Gastrocnemius medialis (tissue), 4 donors: Measurements from ENCODE around the gene GLI3. TPM values are rescaled to one million over a fixed set of nuclear protein-coding genes. Genes with fewer than 3 reads are reported as not detected.

Experiments
- ATAC-seq, 2 donors: fragments of 150-250 bp; one replicate each; pipeline ENCODE4 v1.9.1; 2016
- DNase-seq, 2 donors: peaks; one replicate each; pipeline ENCODE4 v3.0.0-alpha.2; 2019
- H3K27ac ChIP-seq, 4 donors: fragments of 200-600 bp; sonication (generic); 1 replicate in 1 of 4; 2 replicates in 3 of 4; pipeline ENCODE4 v1.5.1; 2016 to 2018; ENCODE audit warnings: mild to moderate bottlenecking in 2 of 4, moderate library complexity in 1 of 4
- H3K27me3 ChIP-seq, 3 donors: fragments of 200-600 bp; sonication (generic) in 2 of 3; 1 replicate in 1 of 3; 2 replicates in 2 of 3; pipeline versions ENCODE4 v1.5.1 to v1.6.0; 2016 to 2019; ENCODE audit warnings: mild to moderate bottlenecking in 1 of 3, moderate library complexity in 1 of 3
- H3K36me3 ChIP-seq, 2 donors: fragments of 200-600 bp; sonication (generic) in 1 of 2; one replicate each; pipeline ENCODE4 v1.5.1; 2017 to 2018
- H3K4me1 ChIP-seq, 2 donors: fragments of 200-600 bp; sonication (generic) in 1 of 2; one replicate each; pipeline ENCODE4 v1.5.1; 2016 to 2017; ENCODE audit warnings: mild to moderate bottlenecking in 2 of 2
- H3K4me3 ChIP-seq, 4 donors: fragments of 200-600 bp; sonication (generic) in 3 of 4; 1 replicate in 1 of 4; 2 replicates in 3 of 4; pipeline ENCODE4 v1.5.1; 2016 to 2019; ENCODE audit warnings: mild to moderate bottlenecking in 2 of 4
- H3K9me3 ChIP-seq, 3 donors: fragments of 200-600 bp; sonication (generic) in 2 of 3; 1 replicate in 1 of 3; 2 replicates in 2 of 3; pipeline ENCODE4 v1.5.1; 2016 to 2019
- POLR2A ChIP-seq, 2 donors: fragments of 450-650 bp; IDR thresholded peaks; one replicate each; pipeline ENCODE4 v1.6.1; 2017; ENCODE audit warnings: antibody characterized with exemption in 2 of 2, mild to moderate bottlenecking in 2 of 2, moderate library complexity in 2 of 2
- in situ Hi-C, 4 donors: fragments of 200-750 bp; cut with MboI; loops; one replicate each; pipeline versions ENCODE4 v1.15.0 to v1.8.0; 2017; ENCODE audit warnings: low sequenced_read_pairs in 4 of 4
- intact Hi-C: fragments of 100-400 bp; cut with DNase I; formaldehyde crosslinking; loops from one replicate; pipeline ENCODE4 v1.15.1; 2023; ENCODE audit warnings: low total_unique reads
- total RNA-seq, 4 donors: library from RNA; depleted of rRNA; stranded (reverse); fragments of >200 nt; gene quantifications; one replicate each; pipeline versions ENCODE4 v1.1.0 to v1.2.3, GENCODE V29; 2016
- TF ChIP-seq, protein P1 (sequence below), 5 experiments: fragments of 450-650 bp in 3 of 5; fragments of 200-600 bp in 2 of 5; sonication (generic) in 2 of 5; IDR thresholded peaks in 4 of 5; conservative IDR thresholded peaks in 1 of 5; 1 replicate in 4 of 5; 2 replicates in 1 of 5; pipeline ENCODE4 v1.5.1; 2016 to 2019; ENCODE audit warnings: antibody characterized with exemption in 5 of 5, mild to moderate bottlenecking in 3 of 5, moderate library complexity in 3 of 5

The GLI3 gene
- total RNA-seq, 4 donors from 2014 or later, result 0.46 to 1.6 (median 0.81) TPM

DNA sequence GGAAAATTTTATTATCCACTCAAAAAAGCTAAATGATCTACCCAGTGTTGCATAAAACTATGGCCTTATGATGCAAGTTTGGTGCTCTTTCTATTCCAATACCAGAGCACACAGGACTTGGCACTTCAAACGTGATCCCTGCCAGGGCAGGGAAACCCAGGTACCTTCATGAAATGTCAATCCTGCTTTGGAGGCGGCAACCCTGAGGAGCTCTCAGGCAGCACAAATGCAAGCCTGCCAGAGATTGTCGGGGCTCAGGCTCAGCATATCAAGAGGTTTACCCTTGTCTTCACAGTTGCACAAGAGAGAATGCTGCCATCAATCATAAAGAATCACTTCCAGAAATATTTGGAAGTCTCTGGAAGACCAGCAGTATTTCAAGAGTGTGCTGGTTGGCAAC, 151.5 kb downstream of the GLI3 start:
- peak in 1 of 2 donors; percentile 36 for ATAC-seq

DNA sequence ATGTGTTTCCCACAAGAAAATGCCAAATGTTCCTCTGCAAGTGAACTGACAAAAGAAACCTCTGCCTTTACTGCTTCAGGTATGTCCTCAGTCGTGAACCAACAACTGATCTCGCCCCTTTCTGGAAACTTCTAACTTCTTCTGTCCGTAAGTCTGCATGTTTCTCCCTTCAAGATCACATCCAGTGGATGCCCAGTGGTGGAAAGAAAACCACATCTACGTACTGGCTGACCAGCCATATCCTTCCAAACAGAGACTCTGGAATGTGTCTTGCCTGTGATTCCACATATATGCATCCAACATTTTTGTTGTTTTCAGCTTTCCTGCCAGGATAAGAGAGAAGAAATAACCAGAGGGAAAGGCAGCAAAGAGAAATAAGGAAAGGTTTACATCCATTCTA, 152.7 kb downstream of the GLI3 start:
- no peak overlapping the region for H3K4me3 ChIP-seq
- TF ChIP-seq, protein P1, sequence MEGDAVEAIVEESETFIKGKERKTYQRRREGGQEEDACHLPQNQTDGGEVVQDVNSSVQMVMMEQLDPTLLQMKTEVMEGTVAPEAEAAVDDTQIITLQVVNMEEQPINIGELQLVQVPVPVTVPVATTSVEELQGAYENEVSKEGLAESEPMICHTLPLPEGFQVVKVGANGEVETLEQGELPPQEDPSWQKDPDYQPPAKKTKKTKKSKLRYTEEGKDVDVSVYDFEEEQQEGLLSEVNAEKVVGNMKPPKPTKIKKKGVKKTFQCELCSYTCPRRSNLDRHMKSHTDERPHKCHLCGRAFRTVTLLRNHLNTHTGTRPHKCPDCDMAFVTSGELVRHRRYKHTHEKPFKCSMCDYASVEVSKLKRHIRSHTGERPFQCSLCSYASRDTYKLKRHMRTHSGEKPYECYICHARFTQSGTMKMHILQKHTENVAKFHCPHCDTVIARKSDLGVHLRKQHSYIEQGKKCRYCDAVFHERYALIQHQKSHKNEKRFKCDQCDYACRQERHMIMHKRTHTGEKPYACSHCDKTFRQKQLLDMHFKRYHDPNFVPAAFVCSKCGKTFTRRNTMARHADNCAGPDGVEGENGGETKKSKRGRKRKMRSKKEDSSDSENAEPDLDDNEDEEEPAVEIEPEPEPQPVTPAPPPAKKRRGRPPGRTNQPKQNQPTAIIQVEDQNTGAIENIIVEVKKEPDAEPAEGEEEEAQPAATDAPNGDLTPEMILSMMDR (IDR thresholded peaks at IDR 0.05 in 4 of 5, conservative IDR thresholded peaks at IDR 0.05 in 1 of 5), result no peak
- no peaks in the 10 kb centered on the region for H3K9me3 ChIP-seq
- in situ Hi-C loops, result no loop called here
- no peaks in the 10 kb centered on the region for H3K27me3 ChIP-seq
- no peak overlapping the region for H3K27ac ChIP-seq
- intact Hi-C loops, result no loop called here
- H3K36me3 ChIP-seq, result no peaks in the 10 kb centered on the region
- peaks cover 0 to 2% of the 10 kb centered on the region in 2 donors for H3K4me1 ChIP-seq
- no peak for ATAC-seq
- DNase-seq, result no peak

More for the DNA sequence above, 151.5 kb downstream of the GLI3 start:
- in situ Hi-C loops (no loop called here), intact Hi-C loops (no loop called here)
- no peak overlapping the region for H3K4me3 ChIP-seq
- H3K9me3 ChIP-seq, result no peaks in the 10 kb centered on the region
- DNase-seq, result no peak
- no peaks in the 10 kb centered on the region for H3K36me3 ChIP-seq
- H3K27ac ChIP-seq, result no peak overlapping the region
- peaks cover 0 to 2% of the 10 kb centered on the region in 2 donors for H3K4me1 ChIP-seq
- H3K27me3 ChIP-seq, result no peaks in the 10 kb centered on the region
- TF ChIP-seq POLR2A (IDR thresholded peaks at IDR 0.05), result no peak
- TF ChIP-seq, protein P1 (IDR thresholded peaks at IDR 0.05 in 4 of 5, conservative IDR thresholded peaks at IDR 0.05 in 1 of 5), result no peak

DNA sequence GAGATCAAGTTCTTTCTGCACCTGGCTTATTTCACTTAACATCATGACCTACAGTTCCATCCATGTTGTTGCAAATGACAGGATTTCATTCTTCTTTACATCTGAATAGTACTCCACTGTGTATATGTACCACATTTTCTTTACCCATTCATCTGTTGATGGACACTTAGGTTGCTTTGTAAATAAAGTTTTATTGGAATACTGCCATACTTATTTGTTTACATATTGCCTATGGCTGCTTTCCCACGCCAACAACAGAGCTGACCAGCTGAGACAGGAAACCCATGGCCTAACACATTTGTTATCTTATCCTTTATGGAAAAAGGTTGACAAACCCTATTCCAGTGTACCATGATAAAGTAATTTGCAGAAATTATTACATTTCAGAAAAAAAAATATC, 153.7 kb downstream of the GLI3 start:
- DNase-seq, result no peak
- no peaks in the 10 kb centered on the region for H3K36me3 ChIP-seq
- H3K4me1 ChIP-seq, result peaks cover 0 to 2% of the 10 kb centered on the region in 2 donors
- TF ChIP-seq, protein P1 (IDR thresholded peaks at IDR 0.05 in 4 of 5, conservative IDR thresholded peaks at IDR 0.05 in 1 of 5), result no peak
- no peak for TF ChIP-seq POLR2A (IDR thresholded peaks at IDR 0.05)
- no peak for ATAC-seq
- no peak overlapping the region for H3K4me3 ChIP-seq
- no peak overlapping the region for H3K27ac ChIP-seq
- in situ Hi-C loops, result no loop called here
- intact Hi-C loops, result no loop called here
- H3K27me3 ChIP-seq, result no peaks in the 10 kb centered on the region
- H3K9me3 ChIP-seq, result no peaks in the 10 kb centered on the region

- H3K9me3 ChIP-seq, result no peaks in the 10 kb centered on the region
- ATAC-seq (no peak), DNase-seq (no peak)
- TF ChIP-seq, protein P1 (IDR thresholded peaks at IDR 0.05 in 4 of 5, conservative IDR thresholded peaks at IDR 0.05 in 1 of 5), result no peak
- TF ChIP-seq POLR2A (IDR thresholded peaks at IDR 0.05), result no peak
- no peak overlapping the region for H3K4me3 ChIP-seq
- peaks cover 0 to 2% of the 10 kb centered on the region in 2 donors for H3K4me1 ChIP-seq
- in situ Hi-C loops, result no loop called here
- intact Hi-C loops, result no loop called here
- no peaks in the 10 kb centered on the region for H3K27me3 ChIP-seq
- H3K27ac ChIP-seq, result no peak overlapping the region
- H3K36me3 ChIP-seq, result no peaks in the 10 kb centered on the region
Observed at GRCh38 chr7:42082144-42082543, 154.9 kb downstream of the GLI3 start.

DNA sequence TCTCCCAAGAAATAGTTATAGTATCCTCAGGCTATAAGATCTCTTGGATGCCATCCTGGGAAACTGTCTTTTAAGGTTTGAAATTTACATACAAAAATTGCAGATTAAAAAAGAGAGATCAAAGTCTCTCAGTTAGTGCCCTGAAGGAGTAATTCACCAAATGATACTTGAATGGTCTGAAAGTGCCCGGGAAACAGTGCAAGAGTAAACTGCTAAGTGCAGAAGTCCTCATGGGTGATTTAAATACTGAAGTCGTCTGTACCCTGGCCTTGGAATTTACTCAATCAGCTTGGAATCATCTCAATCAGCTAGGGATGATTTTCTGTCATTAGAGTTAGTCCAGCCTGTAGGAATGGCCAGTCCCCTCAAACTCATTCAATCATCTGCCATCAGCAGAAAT, 155.3 kb downstream of the GLI3 start:
- no peak for ATAC-seq
- in situ Hi-C loops, result no loop called here
- no peak overlapping the region for H3K4me3 ChIP-seq

More for the DNA sequence above, 155.3 kb downstream of the GLI3 start:
- no peaks in the 10 kb centered on the region for H3K27me3 ChIP-seq
- no peaks in the 10 kb centered on the region for H3K36me3 ChIP-seq
- no peaks in the 10 kb centered on the region for H3K9me3 ChIP-seq
- DNase-seq, result no peak
- H3K4me1 ChIP-seq, result peaks cover 0 to 2% of the 10 kb centered on the region in 2 donors
- TF ChIP-seq, protein P1 (IDR thresholded peaks at IDR 0.05 in 4 of 5, conservative IDR thresholded peaks at IDR 0.05 in 1 of 5), result no peak
- no peak for TF ChIP-seq POLR2A (IDR thresholded peaks at IDR 0.05)
- intact Hi-C loops, result no loop called here
- no peak overlapping the region for H3K27ac ChIP-seq
